Liver (tissue), 9 donors: ENCODE measurements around the gene IMPA2. TPM values are rescaled to one million over a fixed set of nuclear protein-coding genes. Genes with fewer than 3 reads are reported as not detected.

Experiments used
- DNase-seq: peaks from one replicate; pipeline ENCODE4 v3.0.0-alpha.2; 2017; ENCODE audit warnings: low spot score
- H3K27ac ChIP-seq, 2 donors: one replicate each; pipeline ENCODE4 v1.7.0; 2013; ENCODE audit warnings: inconsistent platforms in 2 of 2, low read length in 2 of 2, control low read depth in 1 of 2, low read depth in 1 of 2, mild to moderate bottlenecking in 1 of 2
- H3K27me3 ChIP-seq, 4 donors: one replicate each; pipeline versions ENCODE4 v1.6.1 to v1.7.0; 2013; ENCODE audit warnings: low read length in 3 of 4, inconsistent platforms in 1 of 4, mild to moderate bottlenecking in 1 of 4, moderate library complexity in 1 of 4; ENCODE audit not compliant: control insufficient read depth in 4 of 4, insufficient read depth in 4 of 4
- H3K36me3 ChIP-seq, 4 donors: one replicate each; pipeline versions ENCODE4 v1.6.1 to v1.7.0; 2013; ENCODE audit warnings: low read length in 3 of 4, mild to moderate bottlenecking in 3 of 4, low read depth in 1 of 4, moderate library complexity in 1 of 4; ENCODE audit not compliant: control insufficient read depth in 4 of 4, insufficient read depth in 3 of 4
- H3K4me1 ChIP-seq, 4 donors: one replicate each; pipeline versions ENCODE4 v1.6.1 to v1.7.0; 2013; ENCODE audit warnings: low read length in 3 of 4, mild to moderate bottlenecking in 3 of 4, moderate library complexity in 1 of 4; ENCODE audit not compliant: control insufficient read depth in 4 of 4, insufficient read depth in 4 of 4
- H3K4me3 ChIP-seq, 3 donors: one replicate each; pipeline versions ENCODE4 v1.6.1 to v1.7.0; 2013; ENCODE audit warnings: low read length in 3 of 3, control low read depth in 1 of 3, low read depth in 1 of 3, mild to moderate bottlenecking in 1 of 3
- H3K9ac ChIP-seq, 2 donors: one replicate each; pipeline ENCODE4 v1.7.0; 2013; ENCODE audit warnings: low read length in 2 of 2, mild to moderate bottlenecking in 2 of 2, moderate library complexity in 2 of 2, control low read depth in 1 of 2, low read depth in 1 of 2
- H3K9me3 ChIP-seq, 4 donors: one replicate each; pipeline versions ENCODE4 v1.6.1 to v1.7.0; 2013; ENCODE audit warnings: low read length in 3 of 4; ENCODE audit not compliant: control insufficient read depth in 4 of 4
- EGR1 ChIP-seq, 2 donors: IDR thresholded peaks; 2 replicates each; pipeline ENCODE4 v1.6.1; 2016 to 2018; ENCODE audit warnings: antibody characterized with exemption in 2 of 2, low read depth in 2 of 2
- FOXA1 ChIP-seq: IDR thresholded peaks from 2 replicates; pipeline ENCODE4 v1.6.1; 2016; ENCODE audit warnings: antibody characterized with exemption
- GABPA ChIP-seq, 2 donors: IDR thresholded peaks in 1 of 2; conservative IDR thresholded peaks in 1 of 2; 2 replicates each; pipeline ENCODE4 v1.6.1; 2016; ENCODE audit warnings: antibody characterized with exemption in 2 of 2, mild to moderate bottlenecking in 1 of 2, moderate library complexity in 1 of 2
- HNF4A ChIP-seq, 2 donors: conservative IDR thresholded peaks; 2 replicates each; pipeline ENCODE4 v1.6.1; 2016; ENCODE audit warnings: antibody characterized with exemption in 2 of 2, mild to moderate bottlenecking in 2 of 2
- JUND ChIP-seq, 2 donors: IDR thresholded peaks; 2 replicates each; pipeline ENCODE4 v1.6.1; 2016; ENCODE audit warnings: antibody characterized with exemption in 2 of 2
- RAD21 ChIP-seq, 2 donors: IDR thresholded peaks; 2 replicates each; pipeline ENCODE4 v1.6.1; 2016; ENCODE audit warnings: antibody characterized with exemption in 2 of 2, mild to moderate bottlenecking in 2 of 2
- TAF1 ChIP-seq: conservative IDR thresholded peaks from 2 replicates; pipeline ENCODE4 v1.6.1; 2016; ENCODE audit warnings: antibody characterized with exemption, mild to moderate bottlenecking
- YY1 ChIP-seq: IDR thresholded peaks from 2 replicates; pipeline ENCODE4 v1.6.1; 2016; ENCODE audit warnings: antibody characterized with exemption, mild to moderate bottlenecking
- WGBS: extraction: QIAGEN DNeasy Blood & Tissue Kit; methylation state at CpG from one replicate; pipeline ENCODE4 v1.1.7; 2013; 5-methylcytosine and 5-hydroxymethylcytosine counted together
- polyA plus RNA-seq, 2 donors: library from polyadenylated mRNA; stranded (reverse) in 1 of 2; unstranded in 1 of 2; fragments of 200-250 nt in 1 of 2; fragments of >200 nt in 1 of 2; fragmentation: Nextera tagmentation in 1 of 2; extraction: Ambion mirVana in 1 of 2; gene quantifications; one replicate each; pipeline versions ENCODE4 v1.2.1 to v1.2.3, GENCODE V29; 2013 to 2015
- total RNA-seq, 2 donors: library from RNA; depleted of rRNA; stranded (reverse); fragments of >200 nt; gene quantifications; one replicate each; pipeline ENCODE4 v1.2.3, GENCODE V29; 2014
- TF ChIP-seq, protein P1 (sequence below): IDR thresholded peaks from 2 replicates; pipeline ENCODE4 v1.6.1; 2016; ENCODE audit warnings: antibody characterized with exemption
- TF ChIP-seq, protein P2 (sequence below): fragments of 150-350 bp; IDR thresholded peaks from 2 replicates; pipeline ENCODE4 v1.5.1; 2017; ENCODE audit warnings: improper control_type of control experiment, low read depth, low read length; ENCODE audit not compliant: missing input control
- TF ChIP-seq, protein P3 (sequence below): IDR thresholded peaks from 2 replicates; pipeline ENCODE4 v1.6.1; 2016; ENCODE audit warnings: antibody characterized with exemption
- TF ChIP-seq, protein P4 (sequence below): IDR thresholded peaks from 2 replicates; pipeline ENCODE4 v1.6.1; 2016; ENCODE audit warnings: antibody characterized with exemption
- donor health status: healthy.
- donor health status: healthy.
- donor health status: healthy.
- donor health status: healthy.
- donor health status: healthy.

Gene IMPA2
- total and polyA plus RNA-seq, 4 donors: 27.5 to 55.8 (median 48.2) TPM

DNA sequence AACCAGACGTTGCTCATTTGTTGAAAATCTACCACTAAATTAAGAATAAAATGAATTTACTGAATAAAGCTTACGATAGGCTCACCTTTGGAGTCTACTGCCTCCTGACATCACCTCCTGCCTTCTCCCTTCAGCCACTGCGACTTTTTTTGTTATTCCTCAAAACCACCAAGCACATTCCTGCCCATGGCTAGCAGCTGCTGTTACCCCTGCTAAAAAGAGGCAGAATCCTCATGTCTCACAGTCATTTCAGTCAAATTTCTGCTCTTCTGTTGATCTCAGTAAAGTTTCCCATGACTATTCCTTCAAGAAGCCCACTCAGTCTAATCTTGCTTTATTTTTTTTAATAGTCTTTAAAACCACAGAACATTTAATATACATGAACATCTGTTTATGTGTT is 71.6 kb downstream of the IMPA2 start:
- Histone ChIP-seq H3K27ac (no peak overlapping the region), H3K9ac (no peak overlapping the region), H3K27me3 (no peaks in the 10 kb centered on the region), H3K9me3 (no peaks in the 10 kb centered on the region), H3K4me1 (no peaks in the 10 kb centered on the region), H3K4me3 (no peak overlapping the region), H3K36me3 (no peaks in the 10 kb centered on the region)
- TF ChIP-seq, protein P1, sequence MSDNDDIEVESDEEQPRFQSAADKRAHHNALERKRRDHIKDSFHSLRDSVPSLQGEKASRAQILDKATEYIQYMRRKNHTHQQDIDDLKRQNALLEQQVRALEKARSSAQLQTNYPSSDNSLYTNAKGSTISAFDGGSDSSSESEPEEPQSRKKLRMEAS: no peak
- no peak for TF ChIP-seq JUND (IDR thresholded peaks at IDR 0.05)
- no peak for TF ChIP-seq EGR1 (IDR thresholded peaks at IDR 0.05; ENCODE audit: low read depth in 2 of 2)
- TF ChIP-seq, protein P2, sequence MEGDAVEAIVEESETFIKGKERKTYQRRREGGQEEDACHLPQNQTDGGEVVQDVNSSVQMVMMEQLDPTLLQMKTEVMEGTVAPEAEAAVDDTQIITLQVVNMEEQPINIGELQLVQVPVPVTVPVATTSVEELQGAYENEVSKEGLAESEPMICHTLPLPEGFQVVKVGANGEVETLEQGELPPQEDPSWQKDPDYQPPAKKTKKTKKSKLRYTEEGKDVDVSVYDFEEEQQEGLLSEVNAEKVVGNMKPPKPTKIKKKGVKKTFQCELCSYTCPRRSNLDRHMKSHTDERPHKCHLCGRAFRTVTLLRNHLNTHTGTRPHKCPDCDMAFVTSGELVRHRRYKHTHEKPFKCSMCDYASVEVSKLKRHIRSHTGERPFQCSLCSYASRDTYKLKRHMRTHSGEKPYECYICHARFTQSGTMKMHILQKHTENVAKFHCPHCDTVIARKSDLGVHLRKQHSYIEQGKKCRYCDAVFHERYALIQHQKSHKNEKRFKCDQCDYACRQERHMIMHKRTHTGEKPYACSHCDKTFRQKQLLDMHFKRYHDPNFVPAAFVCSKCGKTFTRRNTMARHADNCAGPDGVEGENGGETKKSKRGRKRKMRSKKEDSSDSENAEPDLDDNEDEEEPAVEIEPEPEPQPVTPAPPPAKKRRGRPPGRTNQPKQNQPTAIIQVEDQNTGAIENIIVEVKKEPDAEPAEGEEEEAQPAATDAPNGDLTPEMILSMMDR: no peak
- TF ChIP-seq YY1: no peak
- WGBS: 78% methylated on average over 3 of the region's 3 CpGs
- DNase-seq: no peak

DNA sequence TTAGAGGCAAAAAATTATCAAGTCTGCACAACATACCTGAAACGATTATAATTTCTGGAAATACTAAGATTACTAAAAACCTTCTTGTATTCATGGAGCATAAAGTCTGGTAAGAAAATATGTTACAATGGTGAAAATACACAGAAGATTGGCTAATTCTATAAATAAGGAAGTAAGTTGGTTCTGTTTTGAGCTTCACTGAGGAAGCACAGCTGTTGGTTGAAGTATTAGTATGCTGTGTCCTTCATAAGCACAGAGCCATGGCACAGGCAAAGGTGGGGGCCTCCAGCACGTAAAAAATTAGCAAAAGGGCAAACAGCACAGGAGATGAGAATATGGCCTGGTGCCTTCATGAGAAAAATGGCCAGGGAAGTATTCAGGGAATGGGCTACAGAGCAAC is 72.0 kb downstream of the IMPA2 start:
- Histone ChIP-seq H3K36me3 (no peaks in the 10 kb centered on the region), H3K4me1 (no peaks in the 10 kb centered on the region), H3K9me3 (no peaks in the 10 kb centered on the region), H3K27me3 (no peaks in the 10 kb centered on the region), H3K27ac (no peak overlapping the region), H3K9ac (no peak overlapping the region), H3K4me3 (no peak overlapping the region)
- 52% methylated on average over 2 of the region's 2 CpGs for WGBS
- no peak for DNase-seq
- TF ChIP-seq TAF1: no peak
- no peak for TF ChIP-seq HNF4A (conservative IDR thresholded peaks at IDR 0.05)

DNA sequence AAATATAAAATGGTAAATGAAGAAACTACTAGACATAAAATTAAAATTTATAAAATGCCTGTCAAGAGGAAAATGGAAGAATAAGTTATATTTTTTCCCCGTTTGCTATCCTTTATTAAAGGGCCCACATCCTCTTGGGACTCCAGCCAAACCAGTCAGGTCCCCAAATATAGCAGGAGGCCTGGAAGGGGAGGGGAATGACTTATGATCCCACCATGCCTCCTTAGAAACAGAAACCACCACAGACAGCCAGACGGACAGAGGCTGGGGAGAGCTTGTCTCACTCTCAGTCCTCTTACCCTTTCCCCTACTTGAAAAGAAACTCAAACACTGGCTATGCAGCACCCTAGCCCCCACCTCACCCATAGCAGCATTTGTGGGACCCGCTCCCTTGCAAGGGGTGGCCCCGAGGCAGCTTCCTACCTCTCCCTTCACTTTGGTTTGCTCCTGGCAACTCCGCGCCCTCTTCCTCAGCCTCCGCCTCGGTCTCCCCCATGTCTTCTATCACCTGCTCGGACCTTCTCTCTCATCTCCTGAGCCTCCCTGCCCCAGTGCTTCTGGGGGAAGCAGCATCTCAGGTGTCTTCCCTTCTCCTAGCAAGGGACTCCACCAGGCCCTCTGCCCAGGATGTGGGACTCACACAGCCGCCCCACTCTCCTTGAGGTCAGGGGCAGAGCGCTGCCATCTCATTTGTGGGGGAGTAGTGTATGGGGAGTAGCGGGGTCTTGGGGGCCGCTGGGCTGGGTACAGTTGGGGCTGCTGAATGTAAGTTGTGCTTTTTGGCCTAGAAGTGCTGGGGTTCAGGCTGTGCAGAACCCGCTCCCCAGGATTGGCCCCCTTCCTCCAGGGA is 75.0 kb downstream of the IMPA2 start:
- TF ChIP-seq EGR1 (IDR thresholded peaks at IDR 0.05; ENCODE audit: low read depth in 2 of 2) (no peak), FOXA1 (no peak), GABPA (IDR thresholded peaks at IDR 0.05 in 1 of 2, conservative IDR thresholded peaks at IDR 0.05 in 1 of 2) (no peak), HNF4A (conservative IDR thresholded peaks at IDR 0.05) (no peak), RAD21 (IDR thresholded peaks at IDR 0.05) (no peak), JUND (IDR thresholded peaks at IDR 0.05) (no peak), YY1 (no peak)
- TF ChIP-seq, protein P3, sequence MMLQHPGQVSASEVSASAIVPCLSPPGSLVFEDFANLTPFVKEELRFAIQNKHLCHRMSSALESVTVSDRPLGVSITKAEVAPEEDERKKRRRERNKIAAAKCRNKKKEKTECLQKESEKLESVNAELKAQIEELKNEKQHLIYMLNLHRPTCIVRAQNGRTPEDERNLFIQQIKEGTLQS: no peak
- TF ChIP-seq, protein P4, sequence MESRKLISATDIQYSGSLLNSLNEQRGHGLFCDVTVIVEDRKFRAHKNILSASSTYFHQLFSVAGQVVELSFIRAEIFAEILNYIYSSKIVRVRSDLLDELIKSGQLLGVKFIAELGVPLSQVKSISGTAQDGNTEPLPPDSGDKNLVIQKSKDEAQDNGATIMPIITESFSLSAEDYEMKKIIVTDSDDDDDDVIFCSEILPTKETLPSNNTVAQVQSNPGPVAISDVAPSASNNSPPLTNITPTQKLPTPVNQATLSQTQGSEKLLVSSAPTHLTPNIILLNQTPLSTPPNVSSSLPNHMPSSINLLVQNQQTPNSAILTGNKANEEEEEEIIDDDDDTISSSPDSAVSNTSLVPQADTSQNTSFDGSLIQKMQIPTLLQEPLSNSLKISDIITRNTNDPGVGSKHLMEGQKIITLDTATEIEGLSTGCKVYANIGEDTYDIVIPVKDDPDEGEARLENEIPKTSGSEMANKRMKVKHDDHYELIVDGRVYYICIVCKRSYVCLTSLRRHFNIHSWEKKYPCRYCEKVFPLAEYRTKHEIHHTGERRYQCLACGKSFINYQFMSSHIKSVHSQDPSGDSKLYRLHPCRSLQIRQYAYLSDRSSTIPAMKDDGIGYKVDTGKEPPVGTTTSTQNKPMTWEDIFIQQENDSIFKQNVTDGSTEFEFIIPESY: no peak
- TF ChIP-seq, protein P2: no peak
- H3K4me1 ChIP-seq: no peaks in the 10 kb centered on the region
- no peaks in the 10 kb centered on the region for H3K27me3 ChIP-seq
- no peak overlapping the region for H3K9ac ChIP-seq
- 83% methylated on average over 14 of the region's 14 CpGs for WGBS
- no peak overlapping the region for H3K4me3 ChIP-seq
- no peaks in the 10 kb centered on the region for H3K36me3 ChIP-seq
- DNase-seq: no peak
- no peak overlapping the region for H3K27ac ChIP-seq
- H3K9me3 ChIP-seq: no peaks in the 10 kb centered on the region
